Astrocyte of the spinal cord (primary cell): ENCODE results near the gene ALDH2.
A peak's percentile ranks its signal among the peaks of the same experiment; 100 is the strongest.
"Not testable (repeated sequence)": the region's sequence is repeated elsewhere in the genome, so short reads cannot be mapped to it uniquely, and the experiment has no call there.

Experiments used
- DNase-seq: peaks from one replicate; pipeline ENCODE4 v3.0.0; 2011; ENCODE audit warnings: low read depth, low spot score
- H3K4me3 ChIP-seq: 2 replicates; pipeline ENCODE4 v1.5.1; 2011; ENCODE audit warnings: low read depth, mild to moderate bottlenecking, low read length, moderate library complexity
- CTCF ChIP-seq: IDR thresholded peaks from 2 replicates; pipeline ENCODE4 v1.5.1; 2012; ENCODE audit warnings: low read depth, mild to moderate bottlenecking, low read length, inconsistent platforms
- in situ Hi-C: cut with HindIII; loops from 2 replicates; pipeline ENCODE4 v1.10.0; 2017; ENCODE audit warnings: low sequenced_read_pairs

ALDH2 gene

GRCh38 chr12:111733340-111733915 is 33.3 kb upstream of the ALDH2 start:
- no peak overlapping the region for H3K4me3 ChIP-seq
- in situ Hi-C loops, result no loop called here
- no peak for TF ChIP-seq CTCF
- DNase-seq, result no peak

- DNase-seq, H3K4me3 ChIP-seq, in situ Hi-C loops: not testable (repeated sequence)
Observed at GRCh38 chr12:111739524-111739923, 27.2 kb upstream of the ALDH2 start.

GRCh38 chr12:111741235-111741812 is 25.4 kb upstream of the ALDH2 start:
- no peak overlapping the region for H3K4me3 ChIP-seq

GRCh38 chr12:111745211-111745610 is 21.5 kb upstream of the ALDH2 start:
- in situ Hi-C loops, result no loop called here
- H3K4me3 ChIP-seq, result no peak overlapping the region
- no peak for DNase-seq
- TF ChIP-seq CTCF, result no peak

More at GRCh38 chr12:111741235-111741812, 25.4 kb upstream of the ALDH2 start:
- in situ Hi-C loops, result no loop called here
- DNase-seq, result peak; percentile 32
- TF ChIP-seq CTCF, result no peak

- in situ Hi-C loops, result no loop called here
- no peak for TF ChIP-seq CTCF
- H3K4me3 ChIP-seq, result no peak overlapping the region
- no peak for DNase-seq
Observed at GRCh38 chr12:111747333-111747732, 19.4 kb upstream of the ALDH2 start.

- H3K4me3 ChIP-seq, result no peak overlapping the region
- no peak for DNase-seq
- in situ Hi-C loops, result no loop called here
- no peak for TF ChIP-seq CTCF
Observed at GRCh38 chr12:111748151-111748672, 18.5 kb upstream of the ALDH2 start.

GRCh38 chr12:111748867-111749266 is 17.9 kb upstream of the ALDH2 start:
- no peak for TF ChIP-seq CTCF
- no peak overlapping the region for H3K4me3 ChIP-seq
- in situ Hi-C loops, result no loop called here
- no peak for DNase-seq
